Measurements from ENCODE around the gene COMT.
A peak's percentile ranks its signal among the peaks of the same experiment; 100 is the strongest.

COMT gene

DNA sequence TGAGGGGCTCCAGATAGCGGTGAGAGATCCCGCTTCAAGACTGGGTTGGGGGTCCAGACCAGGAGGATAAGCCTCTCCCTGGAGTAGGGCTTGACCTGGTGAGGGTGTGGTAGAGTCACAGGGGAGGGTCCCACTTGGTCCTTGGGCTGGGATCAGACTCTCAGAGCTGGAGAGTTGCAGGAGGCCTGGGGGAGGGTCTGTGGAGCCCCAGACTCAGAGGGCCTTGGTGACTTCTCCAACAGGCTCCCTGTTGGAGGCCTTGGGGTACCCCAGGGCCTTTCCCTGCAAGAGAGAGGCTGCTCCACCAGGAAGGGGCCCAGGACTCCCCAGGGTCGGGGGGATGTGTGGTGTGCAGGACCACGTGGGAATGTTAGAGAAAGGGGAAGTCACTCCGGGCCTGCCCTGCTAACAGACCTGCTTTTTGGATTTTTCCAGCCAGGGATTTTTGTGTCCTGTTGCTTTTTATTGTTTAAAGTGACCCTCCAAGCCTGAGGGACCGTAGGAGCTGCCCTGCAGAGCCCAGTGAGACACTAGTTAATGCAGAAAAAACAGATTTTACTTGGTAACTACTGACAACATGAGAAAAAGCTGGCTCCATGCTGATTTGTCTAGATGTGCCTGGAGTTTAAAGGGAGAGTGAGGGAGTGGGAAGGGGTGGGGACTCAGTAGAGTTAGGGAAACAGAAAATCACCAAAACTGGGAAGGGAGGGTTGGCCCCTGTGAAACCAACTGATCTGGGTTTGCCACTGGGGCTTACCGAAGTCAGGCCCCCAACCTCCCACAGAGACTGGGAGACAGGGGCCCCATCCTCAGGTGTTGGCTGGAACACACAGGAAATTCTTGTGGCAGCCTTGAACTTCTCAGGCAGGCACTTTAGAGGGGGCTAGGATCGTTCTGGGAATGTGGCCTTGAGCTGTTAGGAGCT is 847 bp downstream of the COMT start:
- Histone ChIP-seq H3K4me3 (ENCODE audit: low read length in 2 of 2) (peak overlapping the region; percentile 90 to 99), H3K36me3 (ENCODE audit: control insufficient read depth in 2 of 2, insufficient read depth in 2 of 2, low read length in 2 of 2) (no peaks in the 10 kb centered on the region), H3K9ac (ENCODE audit: low read length in 2 of 2) (peak overlapping the region; percentile 95 to 96), H3K4me1 (ENCODE audit: control insufficient read depth, insufficient read depth, low read length) (peaks cover 35% of the 10 kb centered on the region), H3K27me3 (ENCODE audit: control insufficient read depth in 1 of 2, insufficient read depth in 2 of 2, low read length in 2 of 2) (no peaks in the 10 kb centered on the region), H3K9me3 (ENCODE audit: control insufficient read depth in 2 of 2, low read length in 2 of 2) (no peaks in the 10 kb centered on the region), H3K27ac (ENCODE audit: low read length) (peak overlapping the region; percentile 98)

DNA sequence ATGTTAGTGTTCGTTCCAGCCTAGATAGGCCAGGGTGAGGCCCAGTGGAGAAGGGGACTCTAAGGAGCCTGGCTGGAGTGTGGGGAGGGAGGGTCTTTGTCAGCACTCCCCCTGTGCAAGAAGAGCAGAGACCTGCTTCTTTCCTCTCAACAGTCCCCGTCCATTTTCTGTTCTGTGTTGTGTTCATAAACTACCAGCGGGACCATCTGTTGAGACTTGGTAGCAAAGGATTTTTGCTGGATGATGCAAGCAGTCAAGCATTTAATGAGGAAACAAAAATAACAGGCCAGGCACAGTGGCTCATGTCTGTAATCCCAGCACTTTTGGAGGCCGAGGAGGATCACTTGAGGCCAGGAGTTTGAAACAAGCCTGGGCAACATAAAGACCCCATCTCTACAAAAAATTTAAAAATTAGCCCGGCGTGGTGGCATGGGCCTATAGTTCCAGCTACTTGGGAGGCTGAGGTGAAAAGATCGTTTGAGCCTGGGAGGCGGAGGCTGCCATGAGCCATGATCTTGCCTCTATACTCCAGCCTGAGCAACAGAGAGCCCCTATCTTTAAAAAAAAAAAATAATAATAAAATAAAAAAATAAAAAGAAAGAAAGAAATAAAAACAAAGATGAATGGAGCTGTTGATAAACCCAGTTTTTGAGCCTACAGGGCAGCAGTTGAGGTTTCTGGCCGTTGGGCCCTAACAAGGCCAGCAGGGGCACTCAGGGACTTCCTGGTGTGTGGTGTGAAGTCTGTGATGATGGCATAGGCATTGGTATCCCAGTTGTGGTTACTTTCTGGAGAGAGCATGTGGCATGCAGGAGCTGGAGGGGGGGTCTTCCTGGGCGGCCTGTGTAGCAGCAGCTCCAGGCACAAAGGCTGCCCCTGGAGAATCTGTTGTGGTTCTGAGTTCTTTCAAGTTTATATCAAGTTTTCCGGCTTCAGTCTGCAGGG is 1.8 kb downstream of the COMT start:
- Histone ChIP-seq H3K9me3 (ENCODE audit: control insufficient read depth in 2 of 2, low read length in 2 of 2) (no peaks in the 10 kb centered on the region), H3K36me3 (ENCODE audit: control insufficient read depth in 2 of 2, insufficient read depth in 2 of 2, low read length in 2 of 2) (no peaks in the 10 kb centered on the region), H3K27ac (ENCODE audit: low read length) (peak overlapping the region; percentile 98), H3K4me1 (ENCODE audit: control insufficient read depth, insufficient read depth, low read length) (peaks cover 37% of the 10 kb centered on the region), H3K4me3 (ENCODE audit: low read length in 2 of 2) (peak overlapping the region; percentile 90 to 99), H3K9ac (ENCODE audit: low read length in 2 of 2) (peak overlapping the region; percentile 95 to 96), H3K27me3 (ENCODE audit: control insufficient read depth in 1 of 2, insufficient read depth in 2 of 2, low read length in 2 of 2) (no peaks in the 10 kb centered on the region)

DNA sequence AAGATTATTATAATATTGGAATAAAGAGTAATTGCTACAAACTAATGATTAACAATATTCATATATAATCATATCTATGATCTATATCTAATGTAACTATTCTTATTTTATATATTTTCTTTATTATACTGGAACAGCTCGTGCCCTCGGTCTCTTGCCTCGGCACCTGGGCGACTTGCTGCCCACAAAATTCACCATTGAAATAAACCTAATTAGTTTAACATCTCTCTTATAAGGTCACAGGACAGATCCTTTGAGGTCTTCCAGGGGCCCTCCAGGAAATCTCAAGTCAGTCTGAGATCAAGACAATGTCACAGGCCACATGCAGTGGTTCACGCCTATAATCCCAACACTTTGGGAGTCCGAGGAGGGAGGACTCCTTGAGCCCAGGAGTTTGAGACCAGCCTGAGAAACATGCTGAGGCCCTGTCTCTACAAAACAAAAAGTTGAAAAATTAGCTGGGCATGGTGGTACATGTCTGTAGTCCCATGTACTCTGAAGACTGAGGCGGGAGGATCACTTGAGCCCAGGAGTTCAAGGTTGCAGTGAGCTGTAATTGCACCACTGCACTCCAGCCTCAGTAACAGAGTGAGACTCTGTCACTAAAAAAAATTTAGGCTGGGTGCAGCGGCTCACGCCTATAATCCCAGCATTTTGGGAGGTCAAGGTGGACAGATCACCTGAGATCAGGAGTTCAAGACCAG is 6.6 kb downstream of the COMT start:
- no peaks in the 10 kb centered on the region for H3K9me3 ChIP-seq (ENCODE audit: control insufficient read depth in 2 of 2, low read length in 2 of 2)
- H3K36me3 ChIP-seq (ENCODE audit: control insufficient read depth in 2 of 2, insufficient read depth in 2 of 2, low read length in 2 of 2), result peaks cover 0 to 2% of the 10 kb centered on the region in 2 donors
- peaks cover 28% of the 10 kb centered on the region for H3K4me1 ChIP-seq (ENCODE audit: control insufficient read depth, insufficient read depth, low read length)
- H3K27ac ChIP-seq (ENCODE audit: low read length), result no peak overlapping the region
- H3K4me3 ChIP-seq (ENCODE audit: low read length in 2 of 2), result no peak overlapping the region
- no peaks in the 10 kb centered on the region for H3K27me3 ChIP-seq (ENCODE audit: control insufficient read depth in 1 of 2, insufficient read depth in 2 of 2, low read length in 2 of 2)
- no peak overlapping the region for H3K9ac ChIP-seq (ENCODE audit: low read length in 2 of 2)

DNA sequence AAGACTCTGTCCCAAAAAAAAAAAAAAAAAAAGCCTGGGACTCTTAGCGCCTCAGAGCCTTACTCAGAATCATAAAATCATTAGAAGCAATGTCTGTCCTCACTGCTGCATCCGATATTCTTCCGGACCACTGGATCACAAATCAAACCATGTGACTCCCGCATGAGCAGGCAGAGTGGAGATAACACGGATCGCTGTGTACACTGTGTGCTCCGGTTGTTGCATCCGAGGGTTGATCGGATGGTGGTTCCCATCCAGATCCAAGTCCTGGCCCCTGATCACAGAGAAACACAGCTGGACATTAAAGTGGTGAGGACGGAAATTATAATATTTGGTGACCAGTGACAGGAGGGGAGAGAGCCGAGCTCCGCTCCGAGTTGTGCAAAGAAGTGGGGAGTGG is 9.8 kb downstream of the COMT start:
- Histone ChIP-seq H3K4me1 (ENCODE audit: control insufficient read depth, insufficient read depth, low read length) (peaks cover 26% of the 10 kb centered on the region), H3K4me3 (ENCODE audit: low read length in 2 of 2) (no peak overlapping the region), H3K27me3 (ENCODE audit: control insufficient read depth in 1 of 2, insufficient read depth in 2 of 2, low read length in 2 of 2) (no peaks in the 10 kb centered on the region), H3K36me3 (ENCODE audit: control insufficient read depth in 2 of 2, insufficient read depth in 2 of 2, low read length in 2 of 2) (peaks cover 0 to 2% of the 10 kb centered on the region in 2 donors), H3K9ac (ENCODE audit: low read length in 2 of 2) (no peak overlapping the region), H3K9me3 (ENCODE audit: control insufficient read depth in 2 of 2, low read length in 2 of 2) (no peaks in the 10 kb centered on the region), H3K27ac (ENCODE audit: low read length) (no peak overlapping the region)

DNA sequence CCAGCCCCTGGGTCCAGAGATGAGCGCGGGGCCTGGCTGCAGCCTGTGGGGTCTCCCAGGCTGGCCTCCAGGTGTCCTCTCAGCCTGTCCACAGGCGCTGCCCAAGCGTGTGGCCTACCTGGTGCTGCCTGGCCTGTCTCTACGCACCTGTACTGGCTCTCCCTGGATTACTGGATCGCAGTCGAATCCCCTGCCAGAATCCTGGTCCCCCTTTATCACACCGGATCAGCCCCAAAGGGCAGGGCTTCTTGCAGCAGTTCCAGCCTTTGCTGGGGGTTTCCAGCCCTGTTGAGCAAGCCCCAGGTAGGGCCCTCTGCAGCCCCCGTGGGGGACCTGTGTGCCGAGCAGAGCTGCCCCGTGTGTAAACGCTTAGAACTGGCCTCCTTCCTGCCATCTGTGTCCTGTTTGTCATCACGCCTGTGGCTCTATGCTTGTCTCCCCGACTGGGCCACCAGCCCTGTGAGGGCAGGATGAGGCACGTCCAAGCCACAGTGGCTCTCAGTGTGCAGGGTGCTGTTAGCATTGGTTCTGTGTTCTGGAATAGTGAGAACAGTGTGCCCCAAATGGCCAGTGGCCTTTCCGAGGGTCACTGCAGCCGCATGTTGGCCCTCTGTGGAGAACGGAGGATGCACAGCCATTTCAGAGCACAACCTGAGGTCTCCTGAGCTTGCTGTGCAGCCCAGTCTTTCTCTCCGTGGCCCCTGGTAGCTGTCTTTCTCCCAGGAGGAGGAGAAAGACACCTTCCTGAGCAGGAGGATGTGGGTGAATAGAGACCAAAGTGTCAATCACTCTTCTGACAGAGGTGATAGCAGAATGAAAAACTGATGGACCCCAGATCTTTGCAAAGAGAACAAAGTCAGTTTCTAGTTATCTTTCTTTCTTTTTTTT is 13.9 kb downstream of the COMT start:
- H3K4me1 ChIP-seq (ENCODE audit: control insufficient read depth, insufficient read depth, low read length), result peaks cover 35% of the 10 kb centered on the region

DNA sequence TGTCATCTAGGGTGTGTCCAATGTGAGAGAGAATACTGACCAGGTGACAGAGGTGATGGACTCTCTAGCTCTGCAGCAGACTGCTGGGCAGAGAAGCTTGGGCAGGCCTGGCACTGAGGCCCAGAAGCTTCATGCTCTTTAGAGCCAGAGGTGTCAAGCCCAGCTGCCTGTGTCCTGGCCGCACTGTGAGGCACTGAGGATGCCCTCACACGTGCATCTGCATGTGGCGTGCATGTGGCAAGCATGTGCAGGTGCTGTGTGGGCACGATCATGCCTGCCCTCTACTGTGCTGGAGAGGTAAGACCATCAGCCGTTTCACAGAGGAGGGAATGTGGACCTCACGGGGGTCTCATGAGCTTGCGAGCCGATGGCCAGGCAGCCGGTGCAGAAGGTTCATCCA is 15.9 kb downstream of the COMT start:
- no peak overlapping the region for H3K27ac ChIP-seq (ENCODE audit: low read length)
- H3K27me3 ChIP-seq (ENCODE audit: control insufficient read depth in 1 of 2, insufficient read depth in 2 of 2, low read length in 2 of 2), result no peaks in the 10 kb centered on the region
- H3K9me3 ChIP-seq (ENCODE audit: control insufficient read depth in 2 of 2, low read length in 2 of 2), result no peaks in the 10 kb centered on the region
- peaks cover 37% of the 10 kb centered on the region for H3K4me1 ChIP-seq (ENCODE audit: control insufficient read depth, insufficient read depth, low read length)
- no peaks in the 10 kb centered on the region for H3K36me3 ChIP-seq (ENCODE audit: control insufficient read depth in 2 of 2, insufficient read depth in 2 of 2, low read length in 2 of 2)
- H3K4me3 ChIP-seq (ENCODE audit: low read length in 2 of 2), result no peak overlapping the region
- H3K9ac ChIP-seq (ENCODE audit: low read length in 2 of 2), result no peak overlapping the region

More for the DNA sequence above, 13.9 kb downstream of the COMT start:
- Histone ChIP-seq H3K4me3 (ENCODE audit: low read length in 2 of 2) (no peak overlapping the region), H3K9ac (ENCODE audit: low read length in 2 of 2) (no peak overlapping the region), H3K9me3 (ENCODE audit: control insufficient read depth in 2 of 2, low read length in 2 of 2) (no peaks in the 10 kb centered on the region), H3K27me3 (ENCODE audit: control insufficient read depth in 1 of 2, insufficient read depth in 2 of 2, low read length in 2 of 2) (no peaks in the 10 kb centered on the region), H3K36me3 (ENCODE audit: control insufficient read depth in 2 of 2, insufficient read depth in 2 of 2, low read length in 2 of 2) (peaks cover 0 to 2% of the 10 kb centered on the region in 2 donors), H3K27ac (ENCODE audit: low read length) (peak overlapping the region; percentile 41)

DNA sequence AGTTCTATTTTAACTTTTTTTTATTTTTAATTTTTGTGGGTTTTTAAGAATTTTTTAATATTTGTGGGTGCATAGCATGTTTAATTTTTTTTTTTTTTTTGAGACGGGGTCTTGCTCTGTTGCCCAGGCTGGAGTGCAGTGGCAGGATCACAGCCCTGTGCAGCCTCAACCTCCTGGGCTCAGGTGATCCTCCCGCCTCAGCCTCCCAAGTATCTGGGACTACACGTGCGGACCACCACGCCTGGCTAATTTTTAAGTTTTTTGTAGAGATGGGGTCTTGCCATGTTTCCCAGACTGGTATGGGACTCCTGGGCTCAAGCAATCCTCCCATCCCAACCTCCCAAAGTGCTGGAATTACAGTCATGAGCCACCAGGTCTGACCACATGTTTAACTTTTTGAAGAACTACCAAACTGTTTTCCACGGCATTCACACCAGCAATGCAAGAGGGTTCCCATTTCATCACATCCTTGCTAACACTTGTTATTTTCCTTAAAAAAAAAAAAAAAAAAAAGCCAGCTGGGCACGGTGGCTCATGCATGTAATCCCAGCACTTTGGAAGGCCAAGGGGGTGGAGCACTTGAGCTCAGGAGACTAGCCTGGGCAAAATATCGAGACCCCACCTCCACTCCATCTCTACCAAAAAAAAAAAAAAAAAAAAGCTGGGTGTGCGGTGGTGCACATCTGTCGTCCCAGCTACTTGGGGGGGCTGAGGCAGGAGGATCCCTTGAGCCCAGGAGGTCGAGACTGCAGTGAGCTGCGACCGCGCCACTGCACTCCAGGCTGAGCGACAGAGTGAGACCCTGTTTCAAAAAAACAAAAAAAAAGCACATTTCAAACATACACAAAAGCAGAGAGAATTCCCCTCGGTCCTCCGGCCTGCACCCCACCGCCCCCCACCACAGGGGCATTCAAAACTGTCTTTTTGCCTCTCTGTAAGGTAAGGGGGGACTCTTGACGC is 16.8 kb downstream of the COMT start:
- peak overlapping the region in 1 of 2 donors; percentile 41 for H3K9ac ChIP-seq (ENCODE audit: low read length in 2 of 2)
- H3K36me3 ChIP-seq (ENCODE audit: control insufficient read depth in 2 of 2, insufficient read depth in 2 of 2, low read length in 2 of 2), result no peaks in the 10 kb centered on the region
- peak overlapping the region; percentile 36 to 68 for H3K4me3 ChIP-seq (ENCODE audit: low read length in 2 of 2)
- peaks cover 40% of the 10 kb centered on the region for H3K4me1 ChIP-seq (ENCODE audit: control insufficient read depth, insufficient read depth, low read length)
- H3K9me3 ChIP-seq (ENCODE audit: control insufficient read depth in 2 of 2, low read length in 2 of 2), result no peaks in the 10 kb centered on the region
- peak overlapping the region; percentile 62 for H3K27ac ChIP-seq (ENCODE audit: low read length)
- no peaks in the 10 kb centered on the region for H3K27me3 ChIP-seq (ENCODE audit: control insufficient read depth in 1 of 2, insufficient read depth in 2 of 2, low read length in 2 of 2)

DNA sequence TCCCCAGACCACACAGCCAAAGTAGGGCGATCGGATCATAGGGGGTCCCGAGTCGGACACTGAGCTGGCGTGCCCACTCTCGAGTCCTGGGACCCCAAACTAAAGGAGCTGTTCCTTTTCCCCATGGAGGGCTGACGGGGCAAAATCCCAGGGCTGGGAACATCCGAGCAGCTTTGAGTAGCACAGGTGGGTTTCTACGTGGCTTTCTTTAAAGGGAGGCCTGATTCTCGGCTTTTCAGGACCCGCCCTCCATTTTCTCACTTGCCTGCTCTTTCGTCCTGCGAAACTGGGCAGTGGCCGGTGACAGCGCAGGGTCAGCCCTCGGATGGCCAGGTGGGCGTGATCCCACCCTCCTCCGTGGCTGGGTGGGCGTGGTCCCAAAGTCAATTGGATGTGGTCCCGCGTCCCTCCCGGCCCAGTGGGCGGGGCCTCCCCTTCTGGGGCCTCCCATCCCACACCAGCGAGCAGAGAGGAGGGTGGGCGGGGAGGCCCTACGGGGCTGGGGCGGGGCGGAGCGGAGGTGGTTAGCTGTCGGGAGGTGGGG is 17.5 kb downstream of the COMT start:
- H3K36me3 ChIP-seq (ENCODE audit: control insufficient read depth in 2 of 2, insufficient read depth in 2 of 2, low read length in 2 of 2), result peaks cover 0 to 8% of the 10 kb centered on the region in 2 donors
- peak overlapping the region; percentile 62 for H3K27ac ChIP-seq (ENCODE audit: low read length)
- H3K4me3 ChIP-seq (ENCODE audit: low read length in 2 of 2), result peak overlapping the region; percentile 36 to 68
- peaks cover 36% of the 10 kb centered on the region for H3K4me1 ChIP-seq (ENCODE audit: control insufficient read depth, insufficient read depth, low read length)
- no peaks in the 10 kb centered on the region for H3K9me3 ChIP-seq (ENCODE audit: control insufficient read depth in 2 of 2, low read length in 2 of 2)
- H3K9ac ChIP-seq (ENCODE audit: low read length in 2 of 2), result peak overlapping the region; percentile 41 to 51
- H3K27me3 ChIP-seq (ENCODE audit: control insufficient read depth in 1 of 2, insufficient read depth in 2 of 2, low read length in 2 of 2), result no peaks in the 10 kb centered on the region

All from stomach smooth muscle (tissue), 2 donors.